ENCODE results near the gene RABGAP1L. TPM values are rescaled to one million over a fixed set of nuclear protein-coding genes. Genes with fewer than 3 reads are reported as not detected.
A peak's percentile ranks its signal among the peaks of the same experiment; 100 is the strongest.

RABGAP1L gene
- total RNA-seq, 1 experiment from 2014 or later = 29.3 TPM

GRCh38 chr1:174150499-174150898 is 8.8 kb upstream of the RABGAP1L start:
- Histone ChIP-seq H3K36me3 (ENCODE audit: control insufficient read depth in 1 of 2, insufficient read depth in 2 of 2, low read length in 2 of 2) (no peaks in the 10 kb centered on the region), H3K9me2 (ENCODE audit: insufficient read depth) (no peaks in the 10 kb centered on the region), H3K27me3 (ENCODE audit: insufficient read depth, low read length) (no peaks in the 10 kb centered on the region), H3K4me1 (ENCODE audit: control insufficient read depth in 1 of 2, insufficient read depth in 2 of 2, low read length in 2 of 2) (peaks cover 8 to 14% of the 10 kb centered on the region in 2 experiments), H4K20me1 (ENCODE audit: insufficient read depth) (no peaks in the 10 kb centered on the region), H3K9me3 (ENCODE audit: control insufficient read depth in 1 of 2, insufficient read depth in 1 of 2, low read depth in 1 of 2, low read length in 2 of 2) (no peaks in the 10 kb centered on the region), H3K27ac (ENCODE audit: low read depth, low read length) (no peak overlapping the region), H3K4me2 (ENCODE audit: low read length) (no peak overlapping the region), H3K79me2 (ENCODE audit: insufficient read depth, low read length) (no peaks in the 10 kb centered on the region), H2AFZ (ENCODE audit: low read depth, low read length, poor library complexity, severe bottlenecking) (no peak overlapping the region), H3K9ac (ENCODE audit: low read length) (no peak overlapping the region), H3K4me3 (replicated peaks in 1 of 2; ENCODE audit: low read depth in 1 of 2, low read length in 2 of 2) (no peak overlapping the region)
- ATAC-seq (no peak), DNase-seq (ENCODE audit: low read depth, low spot score) (no peak)
- BruUV-seq (replicated peaks) = no TSS peak
- TF ChIP-seq ELF1 (IDR thresholded peaks at IDR 0.05; ENCODE audit: borderline replicate concordance, low read depth) (no peak), RAD21 (IDR thresholded peaks at IDR 0.05; ENCODE audit: low read depth) (no peak), EZH2phosphoT487 (IDR thresholded peaks at IDR 0.05; ENCODE audit: borderline replicate concordance) (no peak), EZH2 (IDR thresholded peaks at IDR 0.05) (no peak), SIN3A (IDR thresholded peaks at IDR 0.05; ENCODE audit: low read depth) (no peak), POLR2A (IDR thresholded peaks at IDR 0.05; ENCODE audit: borderline replicate concordance, extremely low read depth, insufficient read depth, insufficient read length) (no peak), EGR1 (IDR thresholded peaks at IDR 0.05; ENCODE audit: low read depth) (no peak), CEBPB (IDR thresholded peaks at IDR 0.05; ENCODE audit: low read depth) (no peak), MAX (IDR thresholded peaks at IDR 0.05) (no peak), YY1 (IDR thresholded peaks at IDR 0.05; ENCODE audit: extremely low read depth, insufficient replicate concordance, low read depth, low read length) (no peak), ZFX (IDR thresholded peaks at IDR 0.05) (no peak), FOSL1 (IDR thresholded peaks at IDR 0.05; ENCODE audit: low read depth) (no peak)
- ChIA-PET RAD21 (ENCODE audit: low non-redundant PET in 1 of 2, low total read pairs in 2 of 2, uncharacterized antibody in 2 of 2, unreplicated experiment in 2 of 2) (no interaction called here), POLR2A (no interaction called here), CTCF (no interaction called here)
- intact Hi-C loops (cut with micrococcal nuclease) = no loop called here

DNA sequence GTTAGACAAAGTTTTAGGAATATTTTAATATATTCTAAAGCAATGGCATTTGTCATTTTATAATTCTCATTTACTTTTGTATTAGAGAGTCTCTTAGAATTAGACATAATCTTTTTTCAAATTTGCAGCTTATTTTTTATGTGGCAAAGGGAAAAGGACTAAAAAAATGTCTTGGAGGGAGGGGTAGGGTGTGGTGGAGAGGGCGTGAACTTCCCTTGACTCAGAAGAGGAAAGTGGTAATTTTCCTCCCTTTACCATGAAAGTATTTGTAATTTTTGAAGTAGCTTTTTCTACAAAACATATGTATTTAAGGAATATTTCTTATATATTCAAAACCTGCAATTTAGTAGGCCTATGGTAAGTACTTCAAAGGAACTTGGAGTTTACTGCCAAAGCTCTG is 6.9 kb upstream of the RABGAP1L start:
- no peak for ATAC-seq
- CTCF ChIA-PET = no interaction called here
- Histone ChIP-seq H3K4me2 (ENCODE audit: low read length) (peak overlapping the region; percentile 15; the same call in 1 of the 2 replicates), H3K27ac (ENCODE audit: low read depth, low read length) (no peak overlapping the region), H2AFZ (ENCODE audit: low read depth, low read length, poor library complexity, severe bottlenecking) (peak overlapping the region; percentile 86), H3K4me3 (replicated peaks in 1 of 2; ENCODE audit: low read depth in 1 of 2, low read length in 2 of 2) (no peak overlapping the region), H3K9me2 (ENCODE audit: insufficient read depth) (no peaks in the 10 kb centered on the region), H3K9me3 (ENCODE audit: control insufficient read depth in 1 of 2, insufficient read depth in 1 of 2, low read depth in 1 of 2, low read length in 2 of 2) (no peaks in the 10 kb centered on the region), H3K79me2 (ENCODE audit: insufficient read depth, low read length) (no peaks in the 10 kb centered on the region), H3K9ac (ENCODE audit: low read length) (no peak overlapping the region), H3K27me3 (ENCODE audit: insufficient read depth, low read length) (no peaks in the 10 kb centered on the region), H4K20me1 (ENCODE audit: insufficient read depth) (no peaks in the 10 kb centered on the region), H3K4me1 (ENCODE audit: control insufficient read depth in 1 of 2, insufficient read depth in 2 of 2, low read length in 2 of 2) (peaks cover 8 to 14% of the 10 kb centered on the region in 2 experiments), H3K36me3 (ENCODE audit: control insufficient read depth in 1 of 2, insufficient read depth in 2 of 2, low read length in 2 of 2) (no peaks in the 10 kb centered on the region)
- intact Hi-C loops (cut with micrococcal nuclease) = no loop called here
- no peak for DNase-seq (ENCODE audit: low read depth, low spot score)
- POLR2A ChIA-PET = no interaction called here
- no peak for TF ChIP-seq ZFX (IDR thresholded peaks at IDR 0.05)
- 0 out of 2 replicates have a peak, but pooled peaks have one; percentile 9 for TF ChIP-seq SP1 (IDR thresholded peaks at IDR 0.05; ENCODE audit: low read depth)
- no TSS peak for BruUV-seq (replicated peaks)
- RAD21 ChIA-PET (ENCODE audit: low non-redundant PET in 1 of 2, low total read pairs in 2 of 2, uncharacterized antibody in 2 of 2, unreplicated experiment in 2 of 2) = interaction anchor here in 1 of 2 experiments (0.7 kb wide), 1 partner anchor 198 kb away, joined by 6 read pairs; no protein-coding TSS in a partner anchor

All from HCT116 (cell line).